HTR-8/SVneo (cell line): Measurements from ENCODE around the gene AGMAT.
A peak's percentile ranks its signal among the peaks of the same experiment; 100 is the strongest.

Source experiments
- DNase-seq: peaks from one replicate; pipeline ENCODE4 v3.0.0; 2011; ENCODE audit warnings: low spot score, mixed read lengths; ENCODE audit not compliant: insufficient read length
- FAIRE-seq: peaks from 2 replicates; lab custom pipeline; 2011; peaks lifted over from hg19 to GRCh38; lab: Jason Lieb, UNC

Gene AGMAT

GRCh38 chr1:15584489-15585363 is at the start of gene AGMAT:
TSS of gene AGMAT (minus strand) at chr1:15585051. CDS start at chr1:15584967, 84 bp downstream.
- DNase-seq (no peak), FAIRE-seq (no peak)

GRCh38 chr1:15633756-15634420 is 49.0 kb upstream of the AGMAT start:
- FAIRE-seq: no peak
- DNase-seq: no peak

- no peak for DNase-seq
- no peak for FAIRE-seq
Observed at GRCh38 chr1:15628003-15628402, 43.2 kb upstream of the AGMAT start.

GRCh38 chr1:15627343-15627988 is 42.6 kb upstream of the AGMAT start:
- FAIRE-seq: no peak
- no peak for DNase-seq

GRCh38 chr1:15626269-15626950 is 41.6 kb upstream of the AGMAT start:
- FAIRE-seq (no peak), DNase-seq (no peak)

GRCh38 chr1:15625056-15625917 is 40.4 kb upstream of the AGMAT start:
- DNase-seq (no peak), FAIRE-seq (no peak)

- DNase-seq: no peak
- FAIRE-seq: no peak
Observed at GRCh38 chr1:15624133-15624714, 39.4 kb upstream of the AGMAT start.

GRCh38 chr1:15623435-15623834 is 38.6 kb upstream of the AGMAT start:
- DNase-seq (no peak), FAIRE-seq (no peak)

- DNase-seq (no peak), FAIRE-seq (no peak)
Observed at GRCh38 chr1:15622712-15623373, 38.0 kb upstream of the AGMAT start.

GRCh38 chr1:15621975-15622374 is 37.1 kb upstream of the AGMAT start:
- FAIRE-seq: no peak
- no peak for DNase-seq

GRCh38 chr1:15620902-15621682 is 36.2 kb upstream of the AGMAT start:
- DNase-seq (no peak), FAIRE-seq (no peak)

- peak; percentile 55 for DNase-seq
- FAIRE-seq: no peak
Observed at GRCh38 chr1:15620155-15620545, 35.3 kb upstream of the AGMAT start.

GRCh38 chr1:15618655-15619525 is 34.0 kb upstream of the AGMAT start:
- no peak for FAIRE-seq
- DNase-seq: no peak

GRCh38 chr1:15618077-15618654 is 33.3 kb upstream of the AGMAT start:
- DNase-seq (no peak), FAIRE-seq (no peak)

GRCh38 chr1:15617173-15618076 is 32.6 kb upstream of the AGMAT start, which contains the start of gene DDI2:
TSS of gene DDI2 (plus strand) at chr1:15617458. CDS start at chr1:15617671, 213 bp downstream.
- peak; percentile 99 for FAIRE-seq
- DNase-seq: peak; percentile 91
